SK-N-MC (cell line): ENCODE results near the gene ASCL2.

Experiments used
- DNase-seq: peaks from one replicate; pipeline ENCODE4 v3.0.0-alpha.2; 2011; ENCODE audit warnings: low read depth, low spot score
- H3K27ac ChIP-seq: fragments of 200-600 bp; sonication (generic); 2 replicates; pipeline ENCODE4 v1.5.1; 2016; ENCODE audit warnings: mixed run types
- H3K36me3 ChIP-seq: fragments of 200-600 bp; sonication (generic); 2 replicates; pipeline ENCODE4 v1.6.1; 2017; ENCODE audit warnings: antibody characterized with exemption, low read length, mixed read lengths; ENCODE audit not compliant: insufficient read depth
- H3K4me3 ChIP-seq: fragments of 200-600 bp; sonication (generic); 2 replicates; pipeline ENCODE4 v1.5.1; 2016
- H3K9ac ChIP-seq: fragments of 200-600 bp; sonication (generic); 2 replicates; pipeline ENCODE4 v1.8.0; 2017; ENCODE audit warnings: mixed run types, mixed read lengths; ENCODE audit not compliant: insufficient read length
- H3K9me3 ChIP-seq: fragments of 200-600 bp; sonication (generic); 2 replicates; pipeline ENCODE4 v1.6.1; 2017; ENCODE audit warnings: low read depth, mild to moderate bottlenecking, antibody characterized with exemption, low read length, moderate library complexity, mixed read lengths
- EZH2 ChIP-seq: fragments of 200-600 bp; sonication (generic); IDR thresholded peaks from one replicate; pipeline ENCODE4 v1.6.1; 2017; ENCODE audit warnings: antibody characterized with exemption
- FOXP2 ChIP-seq: optimal IDR thresholded peaks from 2 replicates; pipeline ENCODE3; 2011; ENCODE audit warnings: mild to moderate bottlenecking, moderate library complexity; ENCODE audit not compliant: insufficient read depth; ENCODE audit errors: extremely low read length, control extremely low read depth
- POLR2AphosphoS5 ChIP-seq: IDR thresholded peaks from 2 replicates; pipeline ENCODE4 v1.6.1; 2012; ENCODE audit warnings: mild to moderate bottlenecking, low read depth, low read length, borderline replicate concordance

The ASCL2 gene

GRCh38 chr11:2261436-2262230 lies 8.8 kb downstream of the ASCL2 start:
- no peaks in the 10 kb centered on the region for H3K36me3 ChIP-seq
- H3K9ac ChIP-seq: no peak overlapping the region
- no peak overlapping the region for H3K27ac ChIP-seq
- DNase-seq: no peak
- TF ChIP-seq EZH2: no peak
- no peak for TF ChIP-seq POLR2AphosphoS5
- TF ChIP-seq FOXP2: no peak
- no peaks in the 10 kb centered on the region for H3K9me3 ChIP-seq
- no peak overlapping the region for H3K4me3 ChIP-seq

- Histone ChIP-seq H3K9ac (no peak overlapping the region), H3K9me3 (no peaks in the 10 kb centered on the region), H3K36me3 (no peaks in the 10 kb centered on the region), H3K27ac (no peak overlapping the region), H3K4me3 (no peak overlapping the region)
- no peak for DNase-seq
- TF ChIP-seq FOXP2 (no peak), EZH2 (no peak)
These were observed 9.7 kb downstream of the ASCL2 start for GRCh38 chr11:2260491-2261364.

DNA sequence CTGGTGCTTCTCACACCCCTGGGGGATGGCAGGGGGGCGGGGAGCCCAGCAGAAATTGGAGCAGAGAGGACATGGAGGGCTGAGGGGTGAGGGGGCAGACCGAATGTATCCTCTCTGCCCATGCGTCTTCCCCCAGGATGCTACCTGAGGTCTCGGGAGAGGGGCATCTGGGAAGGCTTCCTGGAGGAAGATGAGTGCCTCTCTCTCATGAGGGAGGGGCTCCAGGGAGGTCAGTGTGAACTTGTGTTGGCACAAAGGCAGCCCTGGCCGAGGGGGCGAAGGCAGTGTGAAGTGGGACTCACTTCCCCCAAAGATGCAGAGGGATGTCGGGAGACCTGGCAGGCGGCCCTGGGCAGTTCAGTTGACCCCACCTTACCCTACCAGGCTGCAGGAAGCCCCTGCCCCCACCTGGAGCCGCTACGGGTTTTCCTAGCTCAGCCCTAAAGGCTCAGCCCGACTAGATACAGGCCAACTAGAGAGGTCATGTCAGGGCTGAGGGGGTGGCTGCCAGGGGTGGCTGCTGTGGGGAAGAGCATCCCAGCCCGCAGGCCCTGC lies 10.4 kb downstream of the ASCL2 start:
- no peaks in the 10 kb centered on the region for H3K9me3 ChIP-seq
- H3K27ac ChIP-seq: no peak overlapping the region
- H3K36me3 ChIP-seq: no peaks in the 10 kb centered on the region
- H3K4me3 ChIP-seq: no peak overlapping the region
- TF ChIP-seq POLR2AphosphoS5 (no peak), FOXP2 (no peak), EZH2 (no peak)
- no peak for DNase-seq
- no peak overlapping the region for H3K9ac ChIP-seq

- H3K4me3 ChIP-seq: no peak overlapping the region
- no peak for TF ChIP-seq POLR2AphosphoS5
- no peak for TF ChIP-seq EZH2
- TF ChIP-seq FOXP2: no peak
- no peak for DNase-seq
- no peak overlapping the region for H3K9ac ChIP-seq
- no peaks in the 10 kb centered on the region for H3K9me3 ChIP-seq
- no peaks in the 10 kb centered on the region for H3K36me3 ChIP-seq
- H3K27ac ChIP-seq: no peak overlapping the region
These were observed 10.9 kb downstream of the ASCL2 start for GRCh38 chr11:2259466-2259830.

DNA sequence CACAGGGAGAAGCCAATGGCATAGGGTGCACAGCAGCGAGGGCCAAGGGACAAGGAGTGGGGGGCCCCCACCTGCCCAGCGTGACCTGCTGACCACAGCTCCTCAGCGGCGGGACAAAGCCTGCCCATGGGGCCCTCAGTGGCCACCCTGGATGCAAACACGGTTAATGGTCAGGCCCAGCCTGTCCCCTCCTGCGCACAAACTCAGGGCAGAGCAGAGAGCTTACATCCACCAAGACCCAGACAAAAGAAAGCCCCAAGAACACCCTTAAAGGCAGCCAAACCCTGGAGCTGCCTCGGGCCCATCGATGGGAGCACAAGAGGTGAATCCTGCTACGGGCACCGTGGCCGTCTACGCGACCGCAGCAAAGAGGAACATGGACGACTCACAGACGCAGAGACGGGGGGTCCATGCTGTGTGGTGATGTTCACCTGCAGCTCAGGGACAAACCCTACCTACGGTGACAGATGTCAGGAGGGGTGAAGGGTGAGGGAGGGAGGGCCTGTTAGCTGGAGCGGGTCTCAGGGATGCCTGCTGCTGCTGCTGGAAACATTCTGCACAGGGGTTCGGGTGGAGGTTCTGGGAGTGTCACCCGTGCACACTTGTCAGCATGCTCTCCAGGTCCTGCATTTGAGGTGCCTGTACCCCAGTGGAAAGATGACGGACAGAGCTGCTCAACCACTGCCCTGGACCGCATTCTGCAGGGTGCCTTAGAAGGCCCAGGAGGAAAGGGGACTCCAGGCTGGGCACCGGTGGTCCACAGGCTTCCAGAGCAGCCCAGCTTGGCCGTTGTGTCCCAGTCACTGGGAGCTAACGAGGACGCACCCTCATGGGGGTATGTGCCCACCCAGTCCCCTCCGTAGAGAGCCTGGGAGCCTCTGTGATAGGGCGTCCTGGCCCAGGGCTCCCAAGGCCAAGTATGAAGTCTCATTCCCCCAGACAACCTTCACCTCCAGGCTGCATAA lies 11.6 kb downstream of the ASCL2 start:
- Histone ChIP-seq H3K9me3 (no peaks in the 10 kb centered on the region), H3K27ac (no peak overlapping the region), H3K4me3 (no peak overlapping the region), H3K36me3 (no peaks in the 10 kb centered on the region), H3K9ac (no peak overlapping the region)
- TF ChIP-seq POLR2AphosphoS5 (no peak), EZH2 (no peak), FOXP2 (no peak)
- DNase-seq: no peak

DNA sequence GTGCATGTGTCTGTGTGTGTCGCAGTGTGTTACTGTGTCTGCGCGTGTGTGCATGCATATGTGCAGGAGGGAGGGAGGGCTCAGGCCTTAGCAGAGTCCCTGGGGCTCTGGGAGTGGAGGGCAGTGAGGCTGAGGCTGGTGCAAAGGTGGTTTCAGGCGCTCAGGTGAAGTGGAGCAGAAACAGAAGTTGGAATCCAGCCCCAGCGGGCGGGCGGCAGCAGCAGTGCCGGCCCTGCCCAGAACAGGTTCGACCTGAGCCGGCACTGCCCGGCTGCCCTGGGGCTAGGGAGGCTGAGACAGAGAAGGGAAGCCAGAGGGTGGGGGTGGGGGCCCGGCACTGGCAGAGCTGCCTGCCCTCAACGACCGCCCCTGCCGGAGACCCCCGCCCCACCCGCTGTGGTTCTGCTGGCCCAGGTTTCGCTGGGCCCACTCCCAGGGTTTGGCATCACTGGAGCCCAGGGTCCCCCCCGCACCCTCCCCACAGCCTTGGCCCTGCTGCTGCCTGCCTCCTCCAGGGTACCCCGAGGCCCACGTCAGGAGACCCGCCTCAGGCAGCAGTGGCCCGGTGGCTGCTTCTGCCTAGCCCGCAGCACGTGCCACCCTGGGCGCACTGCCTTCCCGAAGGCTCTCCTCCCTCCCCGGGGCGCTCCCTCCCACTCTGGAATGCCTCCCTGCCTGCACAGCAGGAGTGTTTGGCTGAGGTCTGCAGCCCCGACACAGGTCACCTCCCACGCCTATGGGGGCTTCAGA lies 13.3 kb downstream of the ASCL2 start:
- Histone ChIP-seq H3K27ac (no peak overlapping the region), H3K9ac (no peak overlapping the region), H3K36me3 (no peaks in the 10 kb centered on the region), H3K9me3 (no peaks in the 10 kb centered on the region), H3K4me3 (no peak overlapping the region)
- DNase-seq: no peak
- TF ChIP-seq EZH2: no peak
- TF ChIP-seq FOXP2: no peak
- no peak for TF ChIP-seq POLR2AphosphoS5

- no peak for DNase-seq
- H3K36me3 ChIP-seq: no peaks in the 10 kb centered on the region
- no peak overlapping the region for H3K27ac ChIP-seq
- H3K9me3 ChIP-seq: no peaks in the 10 kb centered on the region
- TF ChIP-seq FOXP2 (no peak), EZH2 (no peak), POLR2AphosphoS5 (no peak)
- H3K9ac ChIP-seq: no peak overlapping the region
- H3K4me3 ChIP-seq: no peak overlapping the region
These were observed 14.0 kb downstream of the ASCL2 start for GRCh38 chr11:2256293-2256913.
